ENCODE results near the gene TRIM46.

Gene TRIM46

GRCh38 chr1:155174324-155175280, 953 bp downstream of the TRIM46 start:
- peak in 1 of 2 experiments; percentile 69 for DNase-seq

- DNase-seq, result no peak
Measured at GRCh38 chr1:155175281-155175926, 1.8 kb downstream of the TRIM46 start.

GRCh38 chr1:155175927-155176371, 2.3 kb downstream of the TRIM46 start:
- DNase-seq, result no peak

GRCh38 chr1:155176544-155177071, 3.0 kb downstream of the TRIM46 start:
- DNase-seq, result peak; percentile 83 to 88

- DNase-seq, result no peak
Measured at GRCh38 chr1:155177192-155177917, 3.7 kb downstream of the TRIM46 start.

- DNase-seq, result no peak
Measured at GRCh38 chr1:155177918-155178281, 4.3 kb downstream of the TRIM46 start.

- DNase-seq, result no peak
Measured at GRCh38 chr1:155178441-155179111, 4.9 kb downstream of the TRIM46 start.

GRCh38 chr1:155179112-155180031, 5.7 kb downstream of the TRIM46 start:
- no peak for DNase-seq

- DNase-seq, result no peak
Measured at GRCh38 chr1:155181371-155182051, 7.9 kb downstream of the TRIM46 start.

- no peak for DNase-seq
Measured at GRCh38 chr1:155182052-155182550, 8.5 kb downstream of the TRIM46 start.

- DNase-seq, result no peak
Measured at GRCh38 chr1:155183775-155184221, 10.1 kb downstream of the TRIM46 start.

GRCh38 chr1:155184351-155184811, 10.7 kb downstream of the TRIM46 start:
- DNase-seq, result no peak

- DNase-seq, result no peak
Measured at GRCh38 chr1:155184835-155185782, 11.5 kb downstream of the TRIM46 start.

- no peak for DNase-seq
Measured at GRCh38 chr1:155185783-155186066, 12.1 kb downstream of the TRIM46 start.

- DNase-seq, result no peak
Measured at GRCh38 chr1:155186067-155186793, 12.6 kb downstream of the TRIM46 start.

GRCh38 chr1:155186794-155187455, 13.3 kb downstream of the TRIM46 start:
- DNase-seq, result no peak

- DNase-seq, result no peak
Measured at GRCh38 chr1:155187456-155187891, 13.8 kb downstream of the TRIM46 start.

- DNase-seq, result no peak
Measured at GRCh38 chr1:155188268-155188667, 14.6 kb downstream of the TRIM46 start.

Measured in NCI-H446 (cell line).